GM18870 (cell line): Measurements from ENCODE around the gene ZNF683.
"Not testable (repeated sequence)": the region's sequence is repeated elsewhere in the genome, so short reads cannot be mapped to it uniquely, and the experiment has no call there.

Source experiments
- ATAC-seq: cut with Tn5 transposase; IDR thresholded peaks from one replicate; pipeline ENCODE4 v1.9.1; 2021; ENCODE audit warnings: moderate library complexity; ENCODE audit not compliant: unreplicated experiment

ZNF683 gene

GRCh38 chr1:26372611-26373010 lies at the start of gene ZNF683:
Gene ZNF683, minus strand, starts transcription at chr1:26372750. Its CDS starts 4,179 bp downstream, at chr1:26368571.
- ATAC-seq: not testable (repeated sequence)

DNA sequence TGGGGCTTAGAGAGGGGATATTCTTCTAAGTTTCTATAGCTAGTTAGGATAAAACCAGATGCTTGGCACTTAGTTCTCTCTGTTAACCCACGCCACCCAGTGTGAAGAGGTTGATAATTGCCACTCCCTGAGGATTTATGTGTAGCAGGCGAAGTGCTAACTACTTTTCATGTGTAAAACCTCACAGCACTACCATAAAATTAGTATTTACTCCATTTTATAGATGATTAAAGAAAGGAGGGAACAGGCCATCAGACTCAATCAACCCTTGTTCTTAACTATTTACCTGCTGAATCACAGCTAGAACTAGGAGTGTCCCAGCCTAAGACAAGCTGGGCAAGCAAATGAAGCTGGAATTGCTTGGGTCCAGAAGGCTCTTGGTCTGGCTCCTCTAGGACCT lies 46.9 kb upstream of the ZNF683 start:
- ATAC-seq: no peak

GRCh38 chr1:26418865-26419349 lies 46.4 kb upstream of the ZNF683 start:
- ATAC-seq: no peak

DNA sequence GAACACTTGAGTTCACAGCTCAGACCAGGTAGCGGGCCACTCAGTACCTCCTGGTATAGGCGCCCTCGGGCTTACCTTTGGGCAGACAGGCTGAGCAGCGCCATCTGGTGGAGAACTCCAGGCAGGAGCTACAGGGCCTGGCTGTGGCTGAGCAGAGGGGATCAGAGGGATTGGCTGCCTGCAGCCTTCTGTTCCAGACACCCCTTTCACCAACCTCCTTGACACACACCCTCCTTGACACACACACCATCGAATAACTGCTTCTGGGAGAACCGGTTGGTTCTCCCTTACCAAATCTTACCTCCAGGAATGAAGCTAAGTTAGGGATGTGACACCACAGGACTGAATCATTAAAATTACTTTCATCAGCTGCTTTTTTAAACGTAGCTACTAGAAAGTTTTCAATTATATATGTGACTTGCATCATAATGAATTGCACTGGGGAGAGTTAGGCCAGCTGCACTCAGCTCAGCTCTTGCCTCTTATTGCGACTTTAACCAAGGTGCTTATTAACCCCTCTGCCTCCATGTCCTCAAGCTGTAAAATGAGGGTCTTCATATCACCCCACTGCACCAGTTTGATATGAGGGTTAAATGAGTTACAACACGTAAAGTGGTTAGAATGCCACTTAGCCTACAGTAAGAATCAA lies 44.7 kb upstream of the ZNF683 start:
- ATAC-seq: no peak

GRCh38 chr1:26413031-26413430 lies 40.5 kb upstream of the ZNF683 start:
- no peak for ATAC-seq

DNA sequence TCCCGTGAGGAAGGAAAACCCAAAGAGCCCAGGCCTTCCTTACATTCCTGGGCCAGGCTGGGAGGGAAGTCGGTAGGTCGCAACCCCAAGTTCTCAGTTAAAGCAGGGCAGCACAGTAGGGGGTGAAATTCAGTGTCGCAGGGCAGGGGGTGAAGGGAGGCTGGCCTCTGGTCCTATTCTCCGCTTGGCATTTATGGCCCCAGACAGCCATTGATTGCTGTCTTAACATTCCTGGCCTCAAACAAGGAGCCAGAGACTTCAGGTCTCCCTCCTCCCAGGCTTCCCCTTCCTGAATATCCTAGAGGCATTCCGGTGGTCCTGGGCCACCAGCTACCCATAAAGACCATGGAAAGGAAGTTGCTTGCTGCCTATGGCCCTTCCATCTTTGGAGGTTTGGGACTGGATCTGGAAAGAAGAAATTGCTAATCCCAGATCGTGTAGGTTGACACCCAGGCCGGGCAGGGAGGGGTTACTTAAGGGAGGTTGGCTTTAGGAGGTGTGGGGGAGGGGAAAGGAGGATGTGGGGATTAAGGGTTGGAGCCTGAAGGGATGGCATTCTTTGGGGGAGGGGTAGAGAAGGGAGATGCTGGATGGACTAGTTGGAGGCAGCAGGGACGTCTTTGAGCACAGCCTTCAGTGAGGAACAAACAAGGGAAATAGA lies 39.8 kb upstream of the ZNF683 start:
- no peak for ATAC-seq

GRCh38 chr1:26411624-26412074 lies 39.1 kb upstream of the ZNF683 start:
- no peak for ATAC-seq

DNA sequence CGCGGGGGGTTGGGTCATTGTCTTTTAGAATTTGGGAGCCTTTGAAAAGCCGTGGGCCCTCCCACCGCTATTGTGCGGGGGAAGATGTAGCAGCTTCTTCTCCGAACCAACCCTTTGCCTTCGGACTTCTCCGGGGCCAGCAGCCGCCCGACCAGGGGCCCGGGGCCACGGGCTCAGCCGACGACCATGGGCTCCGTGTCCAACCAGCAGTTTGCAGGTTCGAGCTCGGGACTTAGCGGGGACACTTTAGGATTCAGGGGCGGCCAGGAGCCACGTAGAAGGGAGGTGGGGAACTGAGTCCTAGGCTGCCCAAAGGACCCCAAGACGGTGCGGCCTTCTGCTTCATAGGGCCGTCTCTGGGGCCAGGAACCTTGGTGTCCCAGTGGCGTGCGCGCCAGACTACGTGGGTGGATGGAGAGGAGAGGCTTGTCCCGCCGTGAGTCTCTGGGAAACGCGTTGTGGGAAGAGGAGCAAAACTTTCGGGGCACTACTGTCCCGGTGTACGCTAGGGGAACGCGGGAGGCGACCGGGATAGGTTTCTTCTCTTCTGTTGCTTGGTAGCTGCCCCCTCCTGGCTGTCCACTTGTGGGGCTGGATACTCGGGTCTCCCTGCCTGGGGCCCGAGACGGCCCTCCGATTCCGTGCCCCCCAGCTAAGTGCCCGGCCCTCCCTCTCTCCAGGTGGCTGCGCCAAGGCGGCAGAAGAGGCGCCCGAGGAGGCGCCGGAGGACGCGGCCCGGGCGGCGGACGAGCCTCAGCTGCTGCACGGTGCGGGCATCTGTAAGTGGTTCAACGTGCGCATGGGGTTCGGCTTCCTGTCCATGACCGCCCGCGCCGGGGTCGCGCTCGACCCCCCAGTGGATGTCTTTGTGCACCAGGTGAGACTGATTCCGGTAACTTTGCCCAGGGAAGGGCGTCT lies 38.4 kb upstream of the ZNF683 start, which contains the start of gene LIN28A:
Gene LIN28A (plus strand): TSS at position 112 of the 918 bp plus-strand sequence. CDS start 75 bp downstream, at position 187.
- no peak for ATAC-seq

- no peak for ATAC-seq
Measured at GRCh38 chr1:26409191-26409807, 36.7 kb upstream of the ZNF683 start.

DNA sequence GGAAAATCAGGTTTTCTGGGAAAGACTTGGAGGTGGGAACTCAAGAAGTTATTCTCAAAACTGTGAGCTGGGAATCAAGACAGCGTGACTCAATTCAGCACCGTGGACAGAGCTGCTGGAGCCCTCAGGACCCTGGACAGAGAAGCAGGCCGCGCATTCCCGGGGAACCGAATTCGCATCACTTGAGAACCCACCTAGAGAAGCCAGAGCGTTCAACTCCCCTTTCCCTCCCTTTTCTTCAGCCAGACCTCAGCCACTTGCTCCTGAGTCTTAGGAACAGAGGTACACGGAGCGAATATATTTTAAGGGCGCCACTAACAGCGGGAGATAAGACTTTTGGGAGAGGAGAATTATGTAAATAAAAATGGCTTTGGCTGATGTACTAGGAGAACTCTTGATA lies 36.1 kb upstream of the ZNF683 start:
- ATAC-seq: no peak

- no peak for ATAC-seq
Measured at GRCh38 chr1:26405281-26405915, 32.8 kb upstream of the ZNF683 start.

DNA sequence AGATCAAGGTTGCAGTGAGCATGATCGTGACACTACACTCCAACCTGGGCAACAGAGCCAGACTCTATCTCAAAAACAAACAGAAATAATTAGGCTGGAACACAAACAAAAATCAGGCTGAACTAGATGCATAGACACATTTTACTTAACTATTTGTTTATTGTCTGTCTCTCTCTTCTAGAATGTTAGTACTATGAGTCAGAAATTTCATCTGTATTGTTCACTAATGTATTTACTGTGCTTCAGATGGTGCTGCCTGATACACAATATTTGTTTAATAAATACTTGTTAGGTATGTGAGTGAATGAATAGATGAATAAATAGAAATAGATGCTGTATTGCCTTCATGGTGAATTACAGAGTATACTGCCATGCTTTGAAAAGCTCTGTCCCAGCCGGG lies 32.1 kb upstream of the ZNF683 start:
- no peak for ATAC-seq

DNA sequence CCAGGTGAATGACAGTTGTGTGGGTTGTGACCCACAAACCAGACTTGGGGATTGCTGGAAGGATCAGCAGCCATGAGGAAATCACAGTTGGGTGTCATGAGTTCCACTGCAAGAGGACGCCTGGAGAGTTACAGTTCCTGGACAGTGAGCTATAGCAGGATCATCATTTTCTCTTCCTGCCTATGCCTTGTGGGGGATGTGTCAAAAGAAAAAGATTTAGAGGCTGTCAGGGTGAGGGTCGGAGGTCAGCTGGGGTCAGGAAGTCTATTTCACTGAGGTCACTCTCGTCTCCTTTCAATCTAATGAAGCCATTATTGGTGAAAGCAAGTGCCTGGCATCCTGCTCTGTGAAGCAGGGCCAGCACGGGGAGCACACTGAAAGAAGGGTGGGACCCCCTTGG lies 31.1 kb upstream of the ZNF683 start:
- ATAC-seq: no peak

- no peak for ATAC-seq
Measured at GRCh38 chr1:26401891-26402290, 29.3 kb upstream of the ZNF683 start.

DNA sequence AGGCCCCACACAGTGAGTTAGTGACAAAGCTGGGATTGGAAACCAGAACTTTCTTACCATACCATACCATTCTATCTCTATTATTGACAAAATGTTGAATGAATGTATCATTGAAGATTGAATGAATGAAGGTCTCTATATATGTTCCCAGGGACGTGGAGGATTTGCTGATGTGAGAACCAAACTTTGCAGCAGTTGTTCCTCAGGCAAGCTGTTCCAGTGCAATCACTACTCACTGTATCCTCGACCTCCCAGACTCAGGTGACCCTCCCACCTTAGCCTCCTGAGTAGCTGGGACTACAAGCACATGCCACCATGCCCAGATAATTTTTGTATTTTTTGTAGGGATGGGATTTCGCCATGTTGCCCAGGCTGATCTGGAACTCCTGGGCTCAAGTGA lies 26.5 kb upstream of the ZNF683 start:
- ATAC-seq: no peak

- no peak for ATAC-seq
Measured at GRCh38 chr1:26395754-26396153, 23.2 kb upstream of the ZNF683 start.

DNA sequence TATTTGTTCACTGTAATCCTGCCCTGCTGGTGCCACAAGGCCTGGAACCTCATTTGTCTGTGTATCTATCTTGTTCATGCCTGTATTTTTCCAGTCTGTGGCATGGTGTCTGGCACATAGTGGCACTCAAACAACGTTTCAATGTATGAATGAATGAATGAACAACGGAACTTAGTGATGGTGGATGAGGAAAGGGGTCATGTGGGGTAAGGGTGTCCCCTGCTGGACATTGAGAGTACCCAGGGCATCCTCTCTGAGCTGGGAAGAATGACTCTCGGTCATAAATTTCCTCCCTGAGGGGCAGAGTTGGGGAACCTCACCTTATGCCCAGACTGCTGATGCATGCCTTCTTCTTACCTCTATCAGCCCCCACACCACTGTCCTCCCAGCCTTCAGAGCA lies 18.9 kb upstream of the ZNF683 start:
- ATAC-seq: no peak

DNA sequence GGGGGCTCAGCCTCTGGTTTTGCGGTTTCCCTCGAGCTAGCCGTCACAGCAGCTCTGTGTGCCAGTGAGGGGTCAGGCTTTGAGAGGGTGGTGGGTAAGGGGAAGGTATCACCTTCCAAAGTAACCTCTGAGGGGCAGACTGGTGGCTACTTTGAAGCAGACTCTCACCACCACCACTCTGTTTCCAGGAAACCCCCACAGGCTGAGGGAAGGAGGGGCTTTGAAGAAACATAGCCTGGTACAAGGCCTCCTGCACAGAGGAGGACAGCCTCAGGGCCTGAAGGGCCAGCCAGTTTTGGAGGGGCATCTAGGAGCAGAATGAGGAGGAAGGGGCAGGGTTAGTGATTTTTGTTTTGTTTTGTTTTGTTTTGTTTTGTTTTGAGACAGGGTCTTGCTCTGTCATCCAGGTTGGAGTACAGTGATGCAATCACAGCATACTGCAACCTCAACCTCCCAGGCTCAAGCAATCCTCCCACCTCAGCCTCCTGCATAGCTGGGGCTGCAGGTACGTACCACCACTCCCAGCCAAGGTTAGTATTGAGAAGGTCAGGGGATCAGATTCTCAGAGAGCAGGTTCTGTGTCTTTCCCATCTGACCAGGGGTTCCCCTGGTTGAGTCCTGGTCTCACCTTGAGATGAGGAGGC lies 17.2 kb upstream of the ZNF683 start:
- no peak for ATAC-seq

- no peak for ATAC-seq
Measured at GRCh38 chr1:26388791-26389445, 16.4 kb upstream of the ZNF683 start.
